Measurements from ENCODE around the gene LSM10. TPM values are rescaled to one million over a fixed set of nuclear protein-coding genes. Genes with fewer than 3 reads are reported as not detected.

LSM10 gene
- total RNA-seq, 1 donor from 2014 or later = 28.4 TPM

DNA sequence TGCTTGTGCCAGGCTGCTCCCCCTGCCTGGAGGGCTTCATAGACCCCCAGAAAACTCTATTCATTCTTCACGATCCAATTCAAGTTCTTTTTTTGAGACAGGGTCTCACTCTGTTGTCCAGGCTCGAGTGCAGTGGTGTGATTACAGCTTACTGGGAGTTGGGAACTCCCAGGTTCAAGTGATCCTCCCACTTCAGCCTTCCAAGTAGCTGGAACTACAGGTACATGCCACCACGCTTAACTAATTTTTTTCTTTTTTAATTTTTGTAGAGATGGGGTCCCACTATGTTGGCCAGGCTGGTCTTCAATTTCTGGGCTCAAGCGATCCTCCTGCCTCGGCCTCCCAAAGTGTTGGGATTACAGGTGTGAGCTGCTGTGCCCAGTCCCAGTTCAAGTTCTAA, 16.3 kb downstream of the LSM10 start:
- TF ChIP-seq, protein P1, sequence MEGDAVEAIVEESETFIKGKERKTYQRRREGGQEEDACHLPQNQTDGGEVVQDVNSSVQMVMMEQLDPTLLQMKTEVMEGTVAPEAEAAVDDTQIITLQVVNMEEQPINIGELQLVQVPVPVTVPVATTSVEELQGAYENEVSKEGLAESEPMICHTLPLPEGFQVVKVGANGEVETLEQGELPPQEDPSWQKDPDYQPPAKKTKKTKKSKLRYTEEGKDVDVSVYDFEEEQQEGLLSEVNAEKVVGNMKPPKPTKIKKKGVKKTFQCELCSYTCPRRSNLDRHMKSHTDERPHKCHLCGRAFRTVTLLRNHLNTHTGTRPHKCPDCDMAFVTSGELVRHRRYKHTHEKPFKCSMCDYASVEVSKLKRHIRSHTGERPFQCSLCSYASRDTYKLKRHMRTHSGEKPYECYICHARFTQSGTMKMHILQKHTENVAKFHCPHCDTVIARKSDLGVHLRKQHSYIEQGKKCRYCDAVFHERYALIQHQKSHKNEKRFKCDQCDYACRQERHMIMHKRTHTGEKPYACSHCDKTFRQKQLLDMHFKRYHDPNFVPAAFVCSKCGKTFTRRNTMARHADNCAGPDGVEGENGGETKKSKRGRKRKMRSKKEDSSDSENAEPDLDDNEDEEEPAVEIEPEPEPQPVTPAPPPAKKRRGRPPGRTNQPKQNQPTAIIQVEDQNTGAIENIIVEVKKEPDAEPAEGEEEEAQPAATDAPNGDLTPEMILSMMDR (IDR thresholded peaks at IDR 0.05; ENCODE audit: unreplicated experiment) = no peak
- H3K27ac Mint-ChIP-seq = no peak overlapping the region
- H3K4me1 Mint-ChIP-seq (ENCODE audit: low read depth) = peaks cover 29% of the 10 kb centered on the region
- no peaks in the 10 kb centered on the region for H3K9me3 Mint-ChIP-seq (ENCODE audit: low read depth)
- H3K36me3 Mint-ChIP-seq (ENCODE audit: insufficient read depth) = no peaks in the 10 kb centered on the region
- H3K4me3 Mint-ChIP-seq (ENCODE audit: low read depth) = no peak overlapping the region
- no peak for DNase-seq (ENCODE audit: low spot score, unreplicated experiment)
- no peaks in the 10 kb centered on the region for H3K27me3 Mint-ChIP-seq

GRCh38 chr1:36380782-36381181, 16.9 kb downstream of the LSM10 start:
- TF ChIP-seq, protein P1 (IDR thresholded peaks at IDR 0.05; ENCODE audit: unreplicated experiment) = no peak
- H3K27ac Mint-ChIP-seq = peak overlapping the region; percentile 50
- peaks cover 24% of the 10 kb centered on the region for H3K4me1 Mint-ChIP-seq (ENCODE audit: low read depth)
- H3K9me3 Mint-ChIP-seq (ENCODE audit: low read depth) = no peaks in the 10 kb centered on the region
- no peaks in the 10 kb centered on the region for H3K36me3 Mint-ChIP-seq (ENCODE audit: insufficient read depth)
- no peak overlapping the region for H3K4me3 Mint-ChIP-seq (ENCODE audit: low read depth)
- DNase-seq (ENCODE audit: low spot score, unreplicated experiment) = no peak
- no peaks in the 10 kb centered on the region for H3K27me3 Mint-ChIP-seq

DNA sequence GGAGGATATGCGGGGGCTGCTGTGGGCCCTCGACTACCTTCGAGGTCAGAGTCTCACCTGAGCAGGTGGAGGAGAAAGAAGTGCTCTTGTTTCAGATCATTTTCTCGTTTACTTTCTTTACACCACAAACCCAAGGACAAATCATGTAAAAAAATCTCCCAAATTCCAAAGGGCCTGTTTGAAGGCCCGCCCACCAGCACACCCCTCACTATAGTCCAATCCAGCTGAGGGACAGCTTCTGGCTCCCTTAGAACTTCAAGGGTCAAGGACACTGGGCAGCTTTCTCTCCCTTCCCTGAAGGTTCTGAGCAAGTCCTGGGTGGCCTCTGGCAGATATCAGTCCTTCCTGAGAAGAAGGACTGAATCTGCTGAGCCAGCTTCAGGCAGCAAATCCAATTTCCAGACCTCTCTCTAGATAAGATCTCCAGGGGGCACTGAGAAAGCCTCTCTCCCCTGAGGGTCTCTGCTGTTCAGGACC, 17.5 kb downstream of the LSM10 start:
- Mint-ChIP-seq H3K4me3 (ENCODE audit: low read depth) (no peak overlapping the region), H3K9me3 (ENCODE audit: low read depth) (no peaks in the 10 kb centered on the region), H3K36me3 (ENCODE audit: insufficient read depth) (no peaks in the 10 kb centered on the region), H3K4me1 (ENCODE audit: low read depth) (peaks cover 24% of the 10 kb centered on the region), H3K27me3 (no peaks in the 10 kb centered on the region), H3K27ac (peak overlapping the region; percentile 56)
- DNase-seq (ENCODE audit: low spot score, unreplicated experiment) = no peak
- TF ChIP-seq, protein P1 (IDR thresholded peaks at IDR 0.05; ENCODE audit: unreplicated experiment) = no peak

DNA sequence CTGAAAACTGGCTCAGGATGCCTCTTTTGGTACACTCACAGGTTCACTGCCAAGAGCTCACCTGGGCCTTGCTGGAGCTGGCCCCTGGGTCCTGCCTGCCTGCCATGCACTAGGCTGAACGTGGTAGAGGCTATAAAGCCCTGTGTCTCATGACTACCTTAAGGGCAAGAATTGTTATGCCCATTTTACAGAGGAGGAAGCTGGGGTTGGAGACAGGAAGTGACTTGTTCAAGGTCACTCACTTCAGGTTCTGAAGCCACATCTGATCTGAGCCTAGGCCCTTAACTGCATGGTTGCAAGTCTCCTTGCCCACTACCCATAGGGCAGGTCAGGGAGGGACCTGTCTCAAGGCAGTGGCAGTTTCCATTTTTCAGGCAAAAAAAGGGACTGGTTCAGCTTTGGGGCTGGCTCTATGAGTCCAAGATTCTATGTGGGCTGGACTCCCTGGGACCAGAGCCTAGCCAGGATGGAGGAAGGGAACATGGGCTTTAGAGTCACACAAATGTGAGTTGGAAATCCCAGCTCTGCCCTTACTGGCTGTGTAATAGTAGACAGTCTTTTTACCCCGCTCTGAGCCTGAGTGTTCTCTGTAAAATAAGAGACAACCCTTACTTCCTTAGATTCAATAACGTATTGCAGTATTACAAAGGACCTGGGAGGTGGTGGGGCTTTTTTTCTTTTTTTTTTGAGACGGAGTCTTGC, 19.8 kb downstream of the LSM10 start:
- no peaks in the 10 kb centered on the region for H3K36me3 Mint-ChIP-seq (ENCODE audit: insufficient read depth)
- H3K27me3 Mint-ChIP-seq = no peaks in the 10 kb centered on the region
- TF ChIP-seq, protein P1 (IDR thresholded peaks at IDR 0.05; ENCODE audit: unreplicated experiment) = no peak
- H3K4me3 Mint-ChIP-seq (ENCODE audit: low read depth) = no peak overlapping the region
- H3K9me3 Mint-ChIP-seq (ENCODE audit: low read depth) = no peaks in the 10 kb centered on the region
- no peak for DNase-seq (ENCODE audit: low spot score, unreplicated experiment)
- H3K27ac Mint-ChIP-seq = no peak overlapping the region
- H3K4me1 Mint-ChIP-seq (ENCODE audit: low read depth) = peaks cover 20% of the 10 kb centered on the region

- no peak overlapping the region for H3K4me3 Mint-ChIP-seq (ENCODE audit: low read depth)
These were observed 25.1 kb downstream of the LSM10 start for GRCh38 chr1:36372617-36373016.

More at GRCh38 chr1:36372617-36373016, 25.1 kb downstream of the LSM10 start:
- no peak for DNase-seq (ENCODE audit: low spot score, unreplicated experiment)
- H3K27me3 Mint-ChIP-seq = no peaks in the 10 kb centered on the region
- peaks cover 15% of the 10 kb centered on the region for H3K4me1 Mint-ChIP-seq (ENCODE audit: low read depth)
- no peak overlapping the region for H3K27ac Mint-ChIP-seq
- TF ChIP-seq, protein P1 (IDR thresholded peaks at IDR 0.05; ENCODE audit: unreplicated experiment) = no peak
- H3K9me3 Mint-ChIP-seq (ENCODE audit: low read depth) = no peaks in the 10 kb centered on the region
- H3K36me3 Mint-ChIP-seq (ENCODE audit: insufficient read depth) = no peaks in the 10 kb centered on the region

All from progenitor cell of endocrine pancreas (in vitro differentiated cells).